ENCODE measurements around the gene SPDL1.
"Not testable (repeated sequence)": the region's sequence is repeated elsewhere in the genome, so short reads cannot be mapped to it uniquely, and the experiment has no call there.

SPDL1 gene

DNA sequence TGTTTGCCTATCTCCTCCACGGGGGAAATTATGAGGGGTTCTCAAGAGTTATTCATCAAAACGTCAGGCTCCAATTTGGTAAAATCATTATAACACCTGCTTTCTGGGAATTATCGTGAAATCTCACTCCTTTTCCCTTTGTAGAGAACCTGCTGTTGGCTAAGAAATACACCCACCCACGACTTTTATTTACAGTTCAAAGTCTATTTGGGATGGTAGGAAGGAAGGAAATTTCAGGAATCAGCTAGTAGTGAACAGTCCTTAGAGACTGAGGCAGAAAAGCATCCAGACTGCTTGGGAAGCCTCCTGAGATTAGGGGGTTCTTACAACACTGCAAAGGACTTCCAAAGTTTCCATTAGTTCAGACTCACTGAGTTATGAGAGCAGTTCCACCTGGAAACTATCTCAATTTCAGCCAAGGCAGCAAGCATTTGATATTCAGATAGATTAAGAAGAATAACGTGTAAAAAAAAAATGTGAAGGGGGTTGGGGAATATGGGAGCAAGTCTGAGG, 9.4 kb upstream of the SPDL1 start:
- no peak for DNase-seq

DNA sequence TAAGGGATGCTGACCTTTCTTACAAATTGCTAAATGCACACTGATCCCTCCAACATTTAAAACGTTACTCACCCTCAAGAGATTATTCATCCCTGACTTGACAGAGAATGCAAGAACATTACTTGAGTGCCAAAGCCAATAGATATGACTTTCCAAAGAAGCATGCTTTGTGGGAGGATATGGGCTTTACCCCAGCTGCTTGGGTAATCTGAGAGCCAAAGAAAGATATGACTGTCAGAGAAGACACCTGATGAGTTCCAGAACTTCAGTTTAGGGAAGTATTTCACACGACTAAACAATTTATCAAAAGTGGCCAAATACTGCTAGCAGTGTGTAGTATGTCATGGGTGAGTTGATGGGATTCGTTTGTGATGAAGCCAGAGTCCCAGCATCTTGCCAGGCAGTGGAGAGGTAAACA, 7.4 kb upstream of the SPDL1 start:
- DNase-seq: no peak

DNA sequence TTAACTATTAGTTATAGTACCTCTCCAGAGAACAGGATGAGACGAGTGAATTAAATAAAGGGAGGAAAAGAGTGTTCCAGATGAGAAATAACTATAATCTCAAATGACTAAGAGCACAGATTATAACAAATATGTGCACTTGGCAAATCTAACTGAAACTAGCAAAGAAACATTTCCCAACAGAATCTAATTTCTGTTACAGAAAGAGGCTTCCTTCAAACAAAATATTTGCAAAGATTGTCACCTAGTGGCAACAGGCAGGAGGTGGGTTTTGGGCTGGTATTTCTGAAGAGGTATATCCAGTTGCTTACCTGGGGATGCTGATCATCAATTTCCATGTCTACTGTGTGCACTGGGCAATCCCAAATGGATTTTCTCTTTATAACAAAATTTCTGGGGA, 5.6 kb upstream of the SPDL1 start:
- no peak for DNase-seq

DNA sequence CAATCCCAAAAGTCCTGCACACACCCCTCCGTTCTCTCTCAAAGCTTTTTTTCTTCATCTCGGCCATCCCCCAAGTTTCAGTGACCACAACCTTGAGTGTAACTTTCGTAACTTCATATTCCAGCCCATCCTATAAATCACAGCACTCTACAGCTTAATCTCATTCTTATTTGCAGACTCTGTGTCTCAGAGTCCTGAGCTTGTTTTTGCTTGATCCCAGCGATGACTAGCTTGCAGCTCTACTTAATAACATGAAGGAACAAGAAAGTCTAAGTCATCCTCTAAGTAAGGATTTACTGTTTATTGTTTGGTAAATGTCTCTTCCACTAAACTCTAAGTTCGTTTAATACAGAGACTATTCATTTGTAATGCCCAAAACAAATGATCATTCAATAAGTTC, 2.6 kb upstream of the SPDL1 start:
- DNase-seq: no peak

DNA sequence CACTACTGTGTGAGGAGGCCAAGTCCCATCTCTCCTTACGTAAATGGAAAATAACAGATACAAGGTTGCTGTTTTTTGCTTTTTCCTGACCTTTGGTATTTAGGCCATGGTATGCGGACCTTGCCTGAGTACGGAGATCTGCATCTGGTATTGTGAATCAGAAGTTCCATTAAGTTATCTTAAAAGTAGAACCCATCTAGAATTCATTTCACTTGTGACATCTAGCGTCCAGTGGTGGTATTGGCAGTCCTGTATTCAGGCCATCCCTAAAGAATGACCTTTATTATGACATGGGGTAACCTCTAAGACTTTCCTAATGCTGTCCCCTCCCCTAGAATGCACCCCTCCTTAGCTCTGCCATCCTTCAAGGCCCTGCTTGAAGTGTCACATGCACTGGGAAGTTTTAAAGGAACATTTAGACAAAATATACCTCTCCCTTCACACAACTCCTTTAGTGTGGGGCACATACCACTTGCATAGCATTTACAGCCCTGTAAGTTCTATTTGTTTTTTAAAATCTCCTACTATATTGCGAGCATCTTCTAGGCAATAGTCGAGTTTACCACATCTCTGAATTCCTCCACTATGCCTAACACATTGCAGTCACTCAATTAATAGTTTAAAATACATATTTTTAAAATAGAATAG, 1.9 kb upstream of the SPDL1 start:
- peak; percentile 8 for DNase-seq

DNA sequence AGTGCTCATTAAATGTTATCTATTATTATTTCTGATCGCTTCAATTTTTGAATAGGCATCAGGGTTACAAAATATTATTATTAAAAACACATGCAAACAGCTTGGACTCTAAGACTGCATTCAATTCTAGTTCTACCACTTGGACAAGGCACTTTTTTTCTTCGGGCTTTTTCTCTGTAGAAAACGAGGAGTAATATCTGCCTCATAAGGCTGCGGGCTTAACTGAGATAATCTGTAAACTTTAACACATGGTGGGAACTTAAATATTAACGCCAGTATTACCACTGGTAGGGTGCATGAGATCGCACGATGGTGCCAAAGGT, 511 bp upstream of the SPDL1 start:
- DNase-seq: no peak

DNA sequence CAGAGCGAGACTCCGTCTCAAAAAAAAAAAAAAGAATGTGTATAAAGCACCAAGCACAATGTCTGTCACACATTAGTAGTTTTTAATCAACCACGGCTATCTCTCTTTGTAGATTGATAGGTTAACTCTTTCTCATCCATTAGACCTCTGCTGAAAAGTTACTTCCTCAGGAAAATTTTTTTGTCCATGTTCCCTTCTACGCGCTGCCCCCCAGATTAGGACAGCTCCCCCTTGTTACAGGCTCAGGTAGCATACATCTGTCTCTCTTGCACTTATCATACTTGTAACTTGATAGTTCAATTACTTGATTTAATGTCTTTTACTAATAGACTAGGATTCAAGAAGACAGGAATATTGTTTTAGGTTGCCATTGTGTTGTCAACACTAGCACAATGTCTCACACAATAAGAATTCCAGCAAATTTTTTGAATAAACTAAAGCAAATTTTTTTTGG, 1.5 kb downstream of the SPDL1 start:
- no peak for DNase-seq

DNA sequence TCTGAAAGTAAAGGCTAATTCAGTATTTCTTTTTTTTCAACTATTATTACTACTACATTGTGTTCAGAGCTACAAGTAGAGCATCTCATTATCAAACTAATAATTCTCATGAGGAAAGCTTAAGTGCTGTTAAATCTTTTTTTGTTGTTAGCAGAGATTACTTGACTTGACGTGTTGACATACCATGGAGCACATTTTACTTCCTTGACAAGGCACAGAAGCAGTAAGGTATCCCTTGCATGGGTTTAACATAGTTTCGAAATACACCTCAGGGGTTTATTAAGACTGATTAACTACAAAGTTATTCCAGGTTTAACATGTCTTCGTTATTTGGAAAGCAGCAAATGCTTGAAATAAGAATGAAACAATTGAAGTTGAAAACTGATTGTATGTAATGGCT, 7.0 kb downstream of the SPDL1 start:
- DNase-seq: no peak

DNA sequence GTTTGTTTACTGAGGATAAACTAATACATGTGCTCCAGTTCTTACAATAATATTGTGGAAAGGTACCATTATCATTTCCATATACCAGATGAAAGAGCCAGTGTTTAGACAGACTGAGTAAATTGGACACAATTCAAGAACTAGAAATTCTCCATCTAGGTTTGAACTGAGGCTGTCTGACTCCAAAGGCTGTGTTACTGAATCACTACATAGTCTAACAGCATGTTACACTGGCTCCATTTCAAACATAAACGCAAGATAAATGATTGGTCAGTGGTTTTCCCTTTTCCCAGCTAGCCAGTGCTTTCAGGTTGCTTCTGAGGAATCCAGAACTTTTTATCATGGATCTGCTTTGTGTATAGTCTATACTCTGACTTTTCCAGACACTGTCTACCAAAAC, 8.1 kb downstream of the SPDL1 start:
- DNase-seq: no peak

DNA sequence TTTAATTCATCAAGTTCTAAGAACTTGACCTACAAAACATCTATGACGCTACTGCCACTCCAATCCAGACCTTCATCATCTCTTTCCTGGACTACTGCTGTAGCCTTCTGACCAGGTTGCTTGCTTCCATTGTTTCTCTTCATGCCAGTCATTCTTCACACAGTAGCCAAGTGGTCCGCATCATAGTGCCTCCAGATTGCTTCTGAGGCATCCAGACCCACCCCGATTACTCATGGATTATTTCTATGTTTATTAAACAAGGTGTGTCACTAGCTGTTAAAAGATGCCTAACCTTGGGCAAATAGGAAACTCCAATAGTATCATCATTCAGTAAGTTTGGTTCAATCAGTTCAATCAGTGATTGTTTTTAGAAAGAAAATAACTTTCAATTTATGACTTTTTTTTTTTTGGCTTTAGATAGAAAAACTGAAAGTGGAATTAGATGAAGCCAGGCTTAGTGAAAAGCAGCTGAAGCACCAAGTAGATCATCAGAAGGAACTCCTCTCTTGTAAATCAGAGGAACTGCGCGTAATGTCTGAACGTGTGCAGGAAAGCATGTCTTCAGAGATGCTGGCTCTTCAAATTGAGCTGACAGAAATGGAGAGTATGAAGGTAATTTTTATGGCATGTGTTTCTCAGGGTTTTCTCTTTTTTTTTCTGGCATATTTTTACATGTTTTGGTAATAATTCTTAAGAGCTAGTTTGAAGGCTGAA, 9.5 kb downstream of the SPDL1 start:
- DNase-seq: no peak

DNA sequence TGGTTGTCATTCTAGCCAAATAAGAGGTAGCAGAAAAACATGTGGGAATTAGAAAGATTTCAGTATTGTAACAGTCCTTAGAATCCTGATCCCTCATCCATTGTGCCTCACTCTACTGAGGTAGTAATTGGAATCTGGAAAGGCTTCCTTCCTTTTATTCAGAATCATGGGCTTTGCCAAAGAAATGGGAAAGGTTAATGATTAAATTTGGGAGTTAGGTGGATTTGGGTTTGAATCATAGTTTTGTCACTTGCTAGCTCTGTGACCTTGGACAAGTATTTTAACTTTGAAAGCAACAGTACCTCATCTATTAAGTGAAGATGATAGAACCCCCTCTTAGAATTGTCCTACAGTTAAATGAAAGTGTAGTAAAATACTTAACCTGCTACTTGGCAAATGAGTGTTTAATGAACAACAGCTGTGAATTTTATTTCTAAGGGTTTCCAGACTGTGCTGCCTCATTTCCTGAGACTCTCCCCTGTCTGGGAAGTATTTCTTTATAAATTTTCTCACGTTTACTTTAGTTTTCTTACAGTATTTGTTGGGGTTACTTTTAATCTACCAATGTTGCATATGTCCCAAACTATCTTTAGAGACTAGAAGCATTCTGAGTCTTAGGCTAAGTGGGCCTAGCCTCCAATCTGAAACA, 11.7 kb downstream of the SPDL1 start:
- no peak for DNase-seq

DNA sequence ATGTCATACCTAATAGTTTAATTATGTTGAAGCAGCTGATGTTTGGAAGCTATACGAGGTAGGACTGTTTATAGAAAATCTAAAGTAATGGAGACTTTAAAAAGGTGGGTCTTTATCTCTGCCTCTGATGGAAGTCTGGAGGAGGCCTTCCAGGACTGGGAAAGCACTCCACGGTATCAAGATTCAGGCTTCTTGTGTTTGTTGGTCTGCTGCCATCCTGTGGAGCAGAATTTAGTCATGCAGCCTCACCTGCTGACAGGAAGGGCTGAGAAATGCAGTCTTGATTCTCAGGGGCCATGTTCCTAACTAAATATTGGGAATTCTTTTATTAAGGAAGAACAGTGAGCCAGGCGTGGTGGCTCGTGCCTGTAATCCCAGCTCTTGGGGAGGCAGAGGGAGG, 15.9 kb downstream of the SPDL1 start:
- no peak for DNase-seq

DNA sequence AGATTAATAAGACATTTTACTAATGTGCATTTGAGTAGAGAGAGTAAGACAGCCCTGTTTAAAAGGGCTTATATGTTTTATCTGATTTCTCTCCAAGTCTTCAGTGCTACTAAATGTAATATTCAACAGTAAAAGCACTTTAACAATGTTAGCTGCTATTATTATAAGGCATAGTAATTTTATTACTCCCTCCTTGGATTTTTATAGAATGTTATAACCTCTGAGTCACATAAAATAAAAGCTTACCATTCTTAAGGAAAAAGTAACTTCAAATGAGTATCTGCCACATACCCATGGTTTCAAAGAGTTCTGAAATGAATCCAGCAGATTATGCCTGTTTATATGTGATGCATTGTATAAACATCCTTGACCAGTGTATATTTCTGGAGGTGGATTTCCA, 19.0 kb downstream of the SPDL1 start:
- DNase-seq: no peak

DNA sequence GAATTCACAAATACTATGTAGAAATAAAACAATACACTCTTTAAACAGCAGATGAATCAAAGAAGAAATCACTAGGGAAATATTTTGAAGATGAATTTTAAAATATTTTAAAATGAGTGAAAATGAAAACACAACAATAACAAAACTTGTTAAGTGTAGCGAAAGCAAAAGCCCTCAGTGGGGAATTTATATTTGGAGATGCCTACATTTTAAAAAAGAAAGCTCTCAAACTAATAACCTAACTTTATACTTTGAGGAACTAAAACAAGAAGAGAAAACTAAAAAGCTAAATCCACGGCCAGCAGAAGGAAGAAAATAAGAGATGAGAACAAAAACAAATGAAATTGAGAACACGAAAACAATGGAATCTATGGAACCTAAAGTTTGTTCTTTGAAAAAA, 22.7 kb downstream of the SPDL1 start:
- DNase-seq: no peak

DNA sequence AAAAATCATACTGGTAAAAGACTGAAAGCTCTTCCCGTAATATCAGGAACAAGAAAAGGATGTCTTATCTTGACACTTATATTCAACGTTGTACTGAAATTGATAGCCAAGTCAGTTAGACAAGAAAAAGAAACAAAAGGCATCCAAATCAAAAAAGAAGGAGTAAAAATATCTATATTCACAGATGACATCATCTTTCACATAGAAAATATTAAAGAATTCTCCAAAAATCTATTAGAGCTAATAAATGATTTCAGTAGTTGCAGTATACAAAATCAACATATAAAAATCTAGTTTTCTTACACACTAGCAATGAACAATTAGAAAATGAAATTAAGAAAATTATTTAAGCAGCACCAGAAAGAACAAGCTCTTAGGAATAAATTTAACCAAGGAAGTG, 24.3 kb downstream of the SPDL1 start:
- DNase-seq: no peak

DNA sequence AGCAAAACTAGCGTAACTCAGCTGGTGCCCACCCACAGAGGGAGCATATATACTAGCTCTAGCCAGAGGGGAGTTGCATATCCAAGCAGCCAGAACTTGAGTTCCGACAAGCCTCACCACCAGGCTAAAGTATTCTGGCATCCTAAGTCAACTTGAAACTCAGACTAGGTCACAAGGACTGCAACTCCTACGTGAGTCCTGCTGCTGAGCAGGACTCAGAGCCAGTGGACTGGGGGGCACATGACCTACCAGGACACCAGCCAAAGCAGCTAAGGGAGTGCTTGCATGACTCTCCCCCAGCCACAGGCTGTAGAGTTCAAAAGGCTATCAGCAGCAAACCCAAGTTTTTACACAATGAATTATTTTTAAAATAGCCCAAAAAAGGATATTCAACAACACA, 26.1 kb downstream of the SPDL1 start:
- no peak for DNase-seq

DNA sequence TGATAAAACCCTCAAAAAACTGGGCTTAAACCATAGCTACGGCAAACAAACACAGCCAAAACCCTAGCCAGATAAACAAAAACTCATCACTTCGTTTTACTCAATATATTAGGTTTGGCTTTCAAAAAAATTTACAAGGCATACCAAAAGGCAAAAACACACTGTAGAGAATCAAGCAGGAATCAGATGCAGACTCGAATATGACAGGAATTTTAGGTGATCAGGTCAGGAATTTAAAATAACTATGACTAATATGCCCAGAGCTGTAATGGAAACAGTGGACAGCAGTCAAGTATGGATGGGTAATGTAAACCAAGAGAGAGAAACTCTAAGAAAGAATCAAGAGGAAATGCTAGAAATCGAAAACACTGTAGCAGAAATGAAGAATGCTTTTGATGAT, 27.0 kb downstream of the SPDL1 start:
- DNase-seq: no peak

DNA sequence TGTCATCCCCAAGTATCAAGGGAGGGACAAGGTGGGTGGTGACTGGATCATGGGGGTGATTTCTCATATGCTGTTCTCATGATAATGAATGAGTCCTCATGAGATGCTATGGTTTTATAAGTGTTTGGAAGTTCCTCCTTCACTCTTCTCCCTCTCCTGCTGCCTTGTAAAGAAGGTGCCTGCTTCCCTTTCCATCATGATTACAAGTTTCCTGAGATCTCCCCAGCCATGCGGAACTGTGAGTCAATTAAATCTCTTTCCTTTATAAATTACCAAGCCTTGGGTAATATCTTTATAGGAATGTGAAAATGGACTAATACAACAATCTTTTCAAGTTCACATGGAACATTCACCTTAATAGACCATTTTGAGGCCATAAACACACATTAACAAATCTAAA, 32.0 kb downstream of the SPDL1 start:
- no peak for DNase-seq

DNA sequence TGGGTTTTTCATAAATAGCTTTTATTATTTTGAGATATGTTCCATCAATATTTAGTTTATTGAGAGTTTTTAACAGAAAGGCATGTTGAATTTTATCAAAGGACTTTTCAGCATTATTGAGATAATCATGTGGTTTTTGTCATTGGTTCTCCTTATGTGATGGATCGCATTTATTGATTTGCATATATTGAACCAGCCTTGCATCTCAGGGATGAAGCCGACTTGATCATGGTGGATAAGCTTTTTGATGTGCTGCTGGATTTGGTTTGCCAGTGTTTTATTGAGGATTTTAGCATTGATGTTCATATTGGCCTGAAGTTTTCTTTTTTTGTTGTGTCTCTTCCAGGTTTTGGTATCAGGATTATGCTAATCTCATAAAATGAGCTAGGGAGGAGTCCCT, 40.7 kb downstream of the SPDL1 start:
- not testable (repeated sequence) for DNase-seq

DNA sequence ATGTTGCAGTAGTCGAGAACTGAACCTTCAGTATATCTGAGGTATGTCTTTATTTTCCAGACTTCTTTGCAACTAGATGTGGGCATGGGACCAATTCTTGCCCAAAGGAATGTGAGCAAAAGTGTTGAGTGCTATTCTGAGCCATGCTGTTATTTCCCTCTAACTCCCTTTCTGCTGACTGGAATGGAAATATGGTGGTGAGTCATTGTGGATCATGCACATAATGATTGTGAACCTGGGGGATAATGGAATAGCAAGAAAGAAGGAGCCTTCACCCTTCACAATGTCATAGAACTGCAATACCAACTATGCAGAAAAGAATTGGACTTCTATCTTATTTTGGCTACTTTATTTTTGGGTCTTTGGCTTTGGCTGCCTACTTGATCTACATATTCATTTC, 43.2 kb downstream of the SPDL1 start:
- DNase-seq: no peak

DNA sequence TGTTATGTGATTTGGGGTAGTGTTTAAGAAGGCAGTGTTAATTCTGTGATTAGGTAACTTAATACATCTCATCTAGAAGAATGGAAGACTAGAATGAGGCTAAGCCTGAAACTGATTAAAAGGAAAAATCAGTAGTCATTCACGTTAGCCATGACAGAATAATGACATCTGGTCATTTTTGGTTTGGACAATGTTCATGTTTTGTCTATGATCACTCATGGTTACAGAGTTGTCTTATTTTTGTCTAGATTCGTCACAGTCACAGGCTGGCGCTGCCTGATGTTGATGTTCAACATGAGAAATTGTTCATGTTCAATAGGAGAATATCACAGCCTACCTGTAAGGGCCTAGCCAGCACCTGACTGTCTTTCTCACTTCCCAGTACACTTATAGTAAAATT, 44.0 kb downstream of the SPDL1 start:
- DNase-seq: no peak

DNA sequence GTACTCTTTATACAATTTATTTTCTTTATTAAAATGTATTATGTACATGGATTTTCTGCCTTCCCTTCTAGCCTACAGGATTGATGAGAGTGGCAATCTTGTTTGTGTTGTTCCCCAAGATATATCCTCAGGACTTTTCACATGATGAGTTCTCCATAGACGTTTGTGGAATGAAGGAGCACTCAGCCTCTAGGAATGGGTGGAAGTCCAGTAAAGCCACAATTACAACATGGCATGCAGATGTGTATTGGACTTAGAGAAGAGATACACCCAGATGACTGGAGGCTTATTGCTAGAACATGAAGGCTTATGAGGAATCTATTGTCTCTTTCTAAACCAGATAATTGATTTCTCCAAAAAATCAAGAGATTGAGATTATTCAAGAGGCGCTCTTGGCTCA, 45.3 kb downstream of the SPDL1 start:
- no peak for DNase-seq

DNA sequence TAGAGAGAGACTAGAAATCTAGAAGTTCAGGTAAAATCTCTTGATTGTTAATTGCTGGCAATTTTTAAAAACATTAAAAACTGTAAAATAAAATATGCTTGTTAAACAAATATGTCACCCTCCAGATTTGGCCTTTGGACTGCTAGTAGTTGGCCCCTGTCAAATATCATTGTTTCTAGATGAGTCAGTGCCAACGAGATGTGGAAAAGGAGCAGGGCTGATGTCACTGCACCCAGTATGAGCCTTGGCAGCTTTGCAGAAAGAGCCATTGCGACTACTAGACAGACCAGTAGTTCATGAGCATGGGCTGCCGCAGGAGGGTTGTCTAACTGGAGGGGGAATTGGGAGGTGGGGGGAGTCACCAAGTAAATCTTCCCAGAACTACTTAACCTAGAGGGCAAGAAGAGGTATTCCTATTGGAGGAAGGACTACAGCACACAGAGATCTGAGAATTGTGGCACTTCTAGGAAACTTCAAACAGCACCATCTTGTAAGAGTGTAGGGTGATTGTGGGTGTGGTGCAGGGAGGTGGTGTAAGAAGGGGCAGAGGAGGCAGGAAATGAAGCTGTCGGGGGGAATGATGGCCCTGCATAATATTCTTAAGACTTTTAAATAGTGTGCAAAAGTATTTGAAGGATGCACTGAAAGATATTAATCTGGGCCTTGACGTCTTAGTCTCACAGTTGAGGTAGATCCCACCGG, 46.4 kb downstream of the SPDL1 start:
- no peak for DNase-seq

DNA sequence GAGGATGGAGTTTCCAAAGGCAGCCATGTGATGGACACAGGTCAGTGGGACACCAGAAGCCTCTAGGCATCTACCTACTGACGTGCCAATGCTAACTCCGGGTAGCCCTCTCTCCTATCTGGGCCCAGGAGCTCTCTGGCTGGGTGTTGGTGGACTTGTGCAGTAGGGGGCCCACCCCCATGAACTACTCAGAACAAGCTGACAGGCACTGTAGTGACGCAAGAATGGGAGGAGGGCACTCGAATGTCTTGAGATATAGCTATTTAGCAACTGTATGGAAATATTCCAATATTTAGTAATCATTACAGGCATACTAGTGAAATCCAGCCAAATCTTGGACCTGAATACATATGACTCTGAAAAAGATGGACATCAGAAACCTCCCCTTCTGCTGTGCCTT, 47.8 kb downstream of the SPDL1 start:
- DNase-seq: no peak

Measured in NK-92 treated with Interleukin-12 subunit alpha and Interleukin-12 subunit beta, amount 100 ng/mL, for 24 hours (cell line).